Measurements from ENCODE around the gene CDK6. TPM values are rescaled to one million over a fixed set of nuclear protein-coding genes. Genes with fewer than 3 reads are reported as not detected.

The CDK6 gene
- total RNA-seq, 1 experiment from 2014 or later = 73.4 TPM

GRCh38 chr7:92740134-92740533 lies 96.2 kb downstream of the CDK6 start:
- no peak for DNase-seq (ENCODE audit: low read depth)

GRCh38 chr7:92739091-92739490 lies 97.3 kb downstream of the CDK6 start:
- no peak for DNase-seq (ENCODE audit: low read depth)

GRCh38 chr7:92737706-92738105 lies 98.7 kb downstream of the CDK6 start:
- DNase-seq (ENCODE audit: low read depth) = no peak

GRCh38 chr7:92736870-92737269 lies 99.5 kb downstream of the CDK6 start:
- DNase-seq (ENCODE audit: low read depth) = no peak

- DNase-seq (ENCODE audit: low read depth) = no peak
These were observed 100.7 kb downstream of the CDK6 start for GRCh38 chr7:92735707-92736106.

GRCh38 chr7:92732316-92733036 lies 103.9 kb downstream of the CDK6 start:
- no peak for DNase-seq (ENCODE audit: low read depth)

- DNase-seq (ENCODE audit: low read depth) = peak; percentile 62
These were observed 104.9 kb downstream of the CDK6 start for GRCh38 chr7:92731335-92732063.

- DNase-seq (ENCODE audit: low read depth) = no peak
These were observed 105.6 kb downstream of the CDK6 start for GRCh38 chr7:92730808-92731207.

GRCh38 chr7:92729751-92730150 lies 106.6 kb downstream of the CDK6 start:
- DNase-seq (ENCODE audit: low read depth) = no peak

- DNase-seq (ENCODE audit: low read depth) = no peak
These were observed 107.2 kb downstream of the CDK6 start for GRCh38 chr7:92729172-92729571.

GRCh38 chr7:92727755-92728154 lies 108.6 kb downstream of the CDK6 start:
- DNase-seq (ENCODE audit: low read depth) = no peak

- no peak for DNase-seq (ENCODE audit: low read depth)
These were observed 111.0 kb downstream of the CDK6 start for GRCh38 chr7:92725161-92725925.

GRCh38 chr7:92723943-92724342 lies 112.4 kb downstream of the CDK6 start:
- DNase-seq (ENCODE audit: low read depth) = no peak

- no peak for DNase-seq (ENCODE audit: low read depth)
These were observed 113.2 kb downstream of the CDK6 start for GRCh38 chr7:92723205-92723604.

- DNase-seq (ENCODE audit: low read depth) = no peak
These were observed 113.8 kb downstream of the CDK6 start for GRCh38 chr7:92722541-92722940.

- DNase-seq (ENCODE audit: low read depth) = no peak
These were observed 115.6 kb downstream of the CDK6 start for GRCh38 chr7:92720604-92721350.

GRCh38 chr7:92717993-92718716 lies 118.2 kb downstream of the CDK6 start:
- peak; percentile 86 for DNase-seq (ENCODE audit: low read depth)

GRCh38 chr7:92717623-92717992 lies 118.8 kb downstream of the CDK6 start:
- DNase-seq (ENCODE audit: low read depth) = no peak

GRCh38 chr7:92716825-92717580 lies 119.4 kb downstream of the CDK6 start:
- DNase-seq (ENCODE audit: low read depth) = no peak

- DNase-seq (ENCODE audit: low read depth) = no peak
These were observed 120.4 kb downstream of the CDK6 start for GRCh38 chr7:92715963-92716362.
